Fibroblast of the aortic adventitia (primary cell): ENCODE results near the gene SAA4. TPM values are rescaled to one million over a fixed set of nuclear protein-coding genes. Genes with fewer than 3 reads are reported as not detected.
A peak's percentile ranks its signal among the peaks of the same experiment; 100 is the strongest.
"Not testable (repeated sequence)": the region's sequence is repeated elsewhere in the genome, so short reads cannot be mapped to it uniquely, and the experiment has no call there.

ENCODE experiments used
- DNase-seq: peaks from one replicate; pipeline ENCODE4 v3.0.0-alpha.2; 2010; ENCODE audit warnings: low read depth
- H3K4me3 ChIP-seq: 2 replicates; pipeline ENCODE4 v1.5.1; 2011; ENCODE audit warnings: low read depth, mild to moderate bottlenecking, control low read depth, low read length, moderate library complexity
- CTCF ChIP-seq: IDR thresholded peaks from 2 replicates; pipeline ENCODE4 v1.5.1; 2011; ENCODE audit warnings: mild to moderate bottlenecking, low read length, control low read depth, inconsistent platforms; ENCODE audit not compliant: insufficient read depth
- total RNA-seq: library from RNA; depleted of rRNA; stranded (reverse); fragments of >200 nt; gene quantifications from 2 replicates; pipeline ENCODE4 v1.2.3, GENCODE V29; 2012; ENCODE audit warnings: low replicate concordance

Gene SAA4
- total RNA-seq, 1 donor: 0.27 TPM

GRCh38 chr11:18259259-18259658 is 22.7 kb upstream of the SAA4 start:
- no peak for TF ChIP-seq CTCF
- no peak overlapping the region for H3K4me3 ChIP-seq
- DNase-seq: no peak

GRCh38 chr11:18254781-18255361 is 18.3 kb upstream of the SAA4 start:
- TF ChIP-seq CTCF: no peak
- no peak for DNase-seq
- H3K4me3 ChIP-seq: no peak overlapping the region

- no peak for TF ChIP-seq CTCF
- no peak for DNase-seq
- no peak overlapping the region for H3K4me3 ChIP-seq
These were observed 17.3 kb upstream of the SAA4 start for GRCh38 chr11:18253778-18254338.

GRCh38 chr11:18253233-18253632 is 16.6 kb upstream of the SAA4 start:
- DNase-seq: peak; percentile 6
- TF ChIP-seq CTCF: peak; percentile 1
- H3K4me3 ChIP-seq: no peak overlapping the region

GRCh38 chr11:18248561-18248960 is 12.0 kb upstream of the SAA4 start, which contains the start of gene SAA2:
Gene SAA2, minus strand, starts transcription at chr11:18248668. Its CDS starts 657 bp downstream, at chr11:18248011.
- DNase-seq: no peak
- no peak for TF ChIP-seq CTCF

GRCh38 chr11:18247191-18247581 is 10.6 kb upstream of the SAA4 start:
- not testable (repeated sequence) for H3K4me3 ChIP-seq, DNase-seq

More at GRCh38 chr11:18248561-18248960, 12.0 kb upstream of the SAA4 start, which contains the start of gene SAA2:
- H3K4me3 ChIP-seq: no peak within 1 kb of the TSS

GRCh38 chr11:18246379-18247190 is 10.0 kb upstream of the SAA4 start:
- not testable (repeated sequence) for DNase-seq

More at GRCh38 chr11:18246379-18247190, 10.0 kb upstream of the SAA4 start:
- H3K4me3 ChIP-seq: not testable (repeated sequence)
